Measurements from ENCODE around the gene ABCB9.

ABCB9 gene

GRCh38 chr12:122989874-122990419, 23.7 kb upstream of the ABCB9 start:
- no peak for TF ChIP-seq CTCF (conservative IDR thresholded peaks at IDR 0.05; ENCODE audit: control insufficient read depth, insufficient read depth, low read depth, low read length)
- DNase-seq (ENCODE audit: low read depth): no peak
- H3K4me3 ChIP-seq (ENCODE audit: control insufficient read depth, low read depth, low read length): no peak overlapping the region

GRCh38 chr12:122989225-122989839, 23.1 kb upstream of the ABCB9 start:
- DNase-seq (ENCODE audit: low read depth): no peak
- TF ChIP-seq CTCF (conservative IDR thresholded peaks at IDR 0.05; ENCODE audit: control insufficient read depth, insufficient read depth, low read depth, low read length): no peak
- H3K4me3 ChIP-seq (ENCODE audit: control insufficient read depth, low read depth, low read length): no peak overlapping the region

- H3K4me3 ChIP-seq (ENCODE audit: control insufficient read depth, low read depth, low read length): no peak overlapping the region
- TF ChIP-seq CTCF (conservative IDR thresholded peaks at IDR 0.05; ENCODE audit: control insufficient read depth, insufficient read depth, low read depth, low read length): no peak
- no peak for DNase-seq (ENCODE audit: low read depth)
Measured at GRCh38 chr12:122988612-122989212, 22.4 kb upstream of the ABCB9 start.

GRCh38 chr12:122988036-122988435, 21.8 kb upstream of the ABCB9 start:
- no peak for DNase-seq (ENCODE audit: low read depth)
- H3K4me3 ChIP-seq (ENCODE audit: control insufficient read depth, low read depth, low read length): no peak overlapping the region
- no peak for TF ChIP-seq CTCF (conservative IDR thresholded peaks at IDR 0.05; ENCODE audit: control insufficient read depth, insufficient read depth, low read depth, low read length)

GRCh38 chr12:122987086-122987951, 21.1 kb upstream of the ABCB9 start:
- H3K4me3 ChIP-seq (ENCODE audit: control insufficient read depth, low read depth, low read length): no peak overlapping the region
- no peak for TF ChIP-seq CTCF (conservative IDR thresholded peaks at IDR 0.05; ENCODE audit: control insufficient read depth, insufficient read depth, low read depth, low read length)
- DNase-seq (ENCODE audit: low read depth): no peak

GRCh38 chr12:122986258-122986871, 20.1 kb upstream of the ABCB9 start:
- no peak overlapping the region for H3K4me3 ChIP-seq (ENCODE audit: control insufficient read depth, low read depth, low read length)
- TF ChIP-seq CTCF (conservative IDR thresholded peaks at IDR 0.05; ENCODE audit: control insufficient read depth, insufficient read depth, low read depth, low read length): no peak
- DNase-seq (ENCODE audit: low read depth): no peak

Measured in fibroblast of mammary gland (primary cell).